ENCODE measurements around the gene SLC8A1.

DNA sequence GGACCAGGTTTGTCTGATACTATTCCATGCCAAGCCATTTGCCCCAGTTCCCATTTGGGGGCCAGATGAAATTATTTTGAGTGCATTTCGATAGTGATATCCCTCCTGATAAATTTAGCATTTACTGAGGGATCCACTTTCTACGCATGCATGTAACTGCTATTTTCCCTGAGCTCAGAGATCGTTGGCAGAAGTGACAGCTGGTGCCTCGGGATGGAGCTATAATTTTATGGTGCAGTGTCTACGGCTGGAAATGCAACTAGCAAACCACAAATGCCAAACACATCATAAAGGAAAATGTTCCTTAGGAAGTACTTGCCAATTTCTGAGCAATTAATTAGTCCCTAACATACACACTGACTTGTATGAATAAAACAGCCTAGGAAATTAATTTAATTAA is 254.8 kb downstream of the SLC8A1 start:
- TF ChIP-seq, protein P1, sequence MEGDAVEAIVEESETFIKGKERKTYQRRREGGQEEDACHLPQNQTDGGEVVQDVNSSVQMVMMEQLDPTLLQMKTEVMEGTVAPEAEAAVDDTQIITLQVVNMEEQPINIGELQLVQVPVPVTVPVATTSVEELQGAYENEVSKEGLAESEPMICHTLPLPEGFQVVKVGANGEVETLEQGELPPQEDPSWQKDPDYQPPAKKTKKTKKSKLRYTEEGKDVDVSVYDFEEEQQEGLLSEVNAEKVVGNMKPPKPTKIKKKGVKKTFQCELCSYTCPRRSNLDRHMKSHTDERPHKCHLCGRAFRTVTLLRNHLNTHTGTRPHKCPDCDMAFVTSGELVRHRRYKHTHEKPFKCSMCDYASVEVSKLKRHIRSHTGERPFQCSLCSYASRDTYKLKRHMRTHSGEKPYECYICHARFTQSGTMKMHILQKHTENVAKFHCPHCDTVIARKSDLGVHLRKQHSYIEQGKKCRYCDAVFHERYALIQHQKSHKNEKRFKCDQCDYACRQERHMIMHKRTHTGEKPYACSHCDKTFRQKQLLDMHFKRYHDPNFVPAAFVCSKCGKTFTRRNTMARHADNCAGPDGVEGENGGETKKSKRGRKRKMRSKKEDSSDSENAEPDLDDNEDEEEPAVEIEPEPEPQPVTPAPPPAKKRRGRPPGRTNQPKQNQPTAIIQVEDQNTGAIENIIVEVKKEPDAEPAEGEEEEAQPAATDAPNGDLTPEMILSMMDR (IDR thresholded peaks at IDR 0.05): no peak
- no peak for TF ChIP-seq EZH2phosphoT487 (IDR thresholded peaks at IDR 0.05)

All from neural progenitor cell (in vitro differentiated cells).